A549 (cell line): ENCODE measurements around the gene GMNN.

Source experiments
- CTCF ChIP-seq: fragments of >200 bp; sonication (Bioruptor Twin); formaldehyde crosslinking; IDR thresholded peaks from 3 replicates; pipeline ENCODE4 v1.5.1; 2016
- EHMT2 ChIP-seq: fragments of 200-600 bp; sonication (generic); IDR thresholded peaks from 2 replicates; pipeline ENCODE4 v1.6.1; 2016; ENCODE audit warnings: antibody characterized with exemption, low read depth, mild to moderate bottlenecking, moderate library complexity
- PBX3 ChIP-seq: IDR thresholded peaks from 2 replicates; pipeline ENCODE4 v1.6.1; 2012
- RFX5 ChIP-seq: fragments of 450-650 bp; IDR thresholded peaks from 2 replicates; pipeline ENCODE4 v1.7.1; 2014; ENCODE audit warnings: antibody characterized with exemption, mild to moderate bottlenecking, moderate library complexity
- TF ChIP-seq, protein P1 (sequence below): fragments of 450-650 bp; IDR thresholded peaks from 2 replicates; pipeline ENCODE4 v1.6.1; 2014; ENCODE audit warnings: antibody characterized with exemption
- TF ChIP-seq, protein P2 (sequence below): IDR thresholded peaks from 2 replicates; pipeline ENCODE4 v1.6.1; 2012

- TF ChIP-seq EHMT2 (no peak), RFX5 (no peak), CTCF (no peak), PBX3 (no peak)
- TF ChIP-seq, protein P1, sequence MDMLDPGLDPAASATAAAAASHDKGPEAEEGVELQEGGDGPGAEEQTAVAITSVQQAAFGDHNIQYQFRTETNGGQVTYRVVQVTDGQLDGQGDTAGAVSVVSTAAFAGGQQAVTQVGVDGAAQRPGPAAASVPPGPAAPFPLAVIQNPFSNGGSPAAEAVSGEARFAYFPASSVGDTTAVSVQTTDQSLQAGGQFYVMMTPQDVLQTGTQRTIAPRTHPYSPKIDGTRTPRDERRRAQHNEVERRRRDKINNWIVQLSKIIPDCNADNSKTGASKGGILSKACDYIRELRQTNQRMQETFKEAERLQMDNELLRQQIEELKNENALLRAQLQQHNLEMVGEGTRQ: no peak
- TF ChIP-seq, protein P2, sequence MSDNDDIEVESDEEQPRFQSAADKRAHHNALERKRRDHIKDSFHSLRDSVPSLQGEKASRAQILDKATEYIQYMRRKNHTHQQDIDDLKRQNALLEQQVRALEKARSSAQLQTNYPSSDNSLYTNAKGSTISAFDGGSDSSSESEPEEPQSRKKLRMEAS: no peak
Measured at GRCh38 chr6:24796616-24797290, 22.0 kb downstream of the GMNN start.
